Measurements from ENCODE around the gene PGAP2. TPM values are rescaled to one million over a fixed set of nuclear protein-coding genes. Genes with fewer than 3 reads are reported as not detected.

Gene PGAP2
- total RNA-seq, 1 experiment from 2014 or later = 39.5 TPM

- Histone ChIP-seq H3K4me2 (peak overlapping the region; percentile 82), H3K4me3 (peak overlapping the region; percentile 68), H3K9me3 (ENCODE audit: insufficient read depth, low read depth) (no peaks in the 10 kb centered on the region), H3K9me2 (ENCODE audit: insufficient read depth) (no peaks in the 10 kb centered on the region), H3K4me1 (replicated peaks; ENCODE audit: insufficient read depth) (peaks cover 10% of the 10 kb centered on the region), H3K27me3 (ENCODE audit: insufficient read depth, low read depth) (no peaks in the 10 kb centered on the region), H3K36me3 (ENCODE audit: low read depth) (no peaks in the 10 kb centered on the region), H4K20me1 (ENCODE audit: insufficient read depth) (no peaks in the 10 kb centered on the region), H3K79me2 (ENCODE audit: low read depth) (peaks cover 25% of the 10 kb centered on the region), H3F3A (ENCODE audit: insufficient read depth, low read depth) (no peaks in the 10 kb centered on the region; the same call in 1 of the 2 replicates), H2AFZ (peak overlapping the region; percentile 79), H3K27ac (peak overlapping the region; percentile 39)
- intact Hi-C loops (cut with micrococcal nuclease; ENCODE audit: unreplicated experiment) = loop anchor here (1.0 to 2.0 kb wide), 2 partner anchors 25 to 33 kb away; partner anchors contain the start of gene PGAP2
- ChIA-PET POLR2A (ENCODE audit: unreplicated experiment) (interaction anchor here (0.6 kb wide), 3 partner anchors 43 to 254 kb away, joined by 4 to 5 read pairs (median 4); no protein-coding TSS in a partner anchor), CTCF (interaction anchor here (0.8 to 2.1 kb wide), 4 partner anchors 12 to 231 kb away, joined by 3 to 7 read pairs (median 4); partner anchors contain the start of gene STIM1)
- DNase-seq = peak; percentile 64 to 76
- TF ChIP-seq EZH2 (IDR thresholded peaks at IDR 0.05; ENCODE audit: low read depth) = no peak
- TF ChIP-seq, protein P1, sequence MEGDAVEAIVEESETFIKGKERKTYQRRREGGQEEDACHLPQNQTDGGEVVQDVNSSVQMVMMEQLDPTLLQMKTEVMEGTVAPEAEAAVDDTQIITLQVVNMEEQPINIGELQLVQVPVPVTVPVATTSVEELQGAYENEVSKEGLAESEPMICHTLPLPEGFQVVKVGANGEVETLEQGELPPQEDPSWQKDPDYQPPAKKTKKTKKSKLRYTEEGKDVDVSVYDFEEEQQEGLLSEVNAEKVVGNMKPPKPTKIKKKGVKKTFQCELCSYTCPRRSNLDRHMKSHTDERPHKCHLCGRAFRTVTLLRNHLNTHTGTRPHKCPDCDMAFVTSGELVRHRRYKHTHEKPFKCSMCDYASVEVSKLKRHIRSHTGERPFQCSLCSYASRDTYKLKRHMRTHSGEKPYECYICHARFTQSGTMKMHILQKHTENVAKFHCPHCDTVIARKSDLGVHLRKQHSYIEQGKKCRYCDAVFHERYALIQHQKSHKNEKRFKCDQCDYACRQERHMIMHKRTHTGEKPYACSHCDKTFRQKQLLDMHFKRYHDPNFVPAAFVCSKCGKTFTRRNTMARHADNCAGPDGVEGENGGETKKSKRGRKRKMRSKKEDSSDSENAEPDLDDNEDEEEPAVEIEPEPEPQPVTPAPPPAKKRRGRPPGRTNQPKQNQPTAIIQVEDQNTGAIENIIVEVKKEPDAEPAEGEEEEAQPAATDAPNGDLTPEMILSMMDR (conservative IDR thresholded peaks at IDR 0.05) = peak; percentile 70
- TSS peak; percentile 84 for BruUV-seq (replicated peaks)
These were observed 33.3 kb downstream of the PGAP2 start for GRCh38 chr11:3841426-3842350.

DNA sequence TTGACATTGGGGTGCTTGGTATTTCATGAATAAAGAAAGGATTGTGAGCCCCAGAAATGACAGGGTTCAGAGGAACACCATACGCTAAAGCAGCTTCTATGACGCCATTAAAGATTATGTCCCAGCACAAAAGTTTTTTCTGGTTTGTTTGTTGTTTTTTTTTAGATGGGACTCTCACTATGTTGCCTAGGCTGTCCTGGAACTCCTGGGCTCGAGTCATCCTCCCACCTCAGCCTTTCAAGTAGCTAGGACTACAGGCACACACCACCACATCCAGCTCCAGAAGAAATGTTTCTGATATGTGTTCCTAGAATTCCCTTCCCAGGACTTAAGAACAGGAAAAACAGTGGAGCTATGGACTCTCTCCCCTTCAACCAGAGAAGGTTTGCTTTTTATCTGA, 35.0 kb downstream of the PGAP2 start:
- peaks cover 16% of the 10 kb centered on the region for H3K79me2 ChIP-seq (ENCODE audit: low read depth)
- no peaks in the 10 kb centered on the region; the same call in 1 of the 2 replicates for H3F3A ChIP-seq (ENCODE audit: insufficient read depth, low read depth)
- no peak overlapping the region for H3K4me2 ChIP-seq
- CTCF ChIA-PET = interaction anchor here (0.7 kb wide), 1 partner anchor 30 kb away, joined by 3 read pairs; no protein-coding TSS in a partner anchor
- peaks cover 10% of the 10 kb centered on the region for H3K4me1 ChIP-seq (replicated peaks; ENCODE audit: insufficient read depth)
- intact Hi-C loops (cut with micrococcal nuclease; ENCODE audit: unreplicated experiment) = no loop called here
- no peaks in the 10 kb centered on the region for H3K36me3 ChIP-seq (ENCODE audit: low read depth)
- no TSS peak for BruUV-seq (replicated peaks)
- H2AFZ ChIP-seq = no peak overlapping the region
- H3K9me2 ChIP-seq (ENCODE audit: insufficient read depth) = no peaks in the 10 kb centered on the region
- no peak overlapping the region for H3K27ac ChIP-seq
- H3K4me3 ChIP-seq = no peak overlapping the region
- no peaks in the 10 kb centered on the region for H4K20me1 ChIP-seq (ENCODE audit: insufficient read depth)
- H3K27me3 ChIP-seq (ENCODE audit: insufficient read depth, low read depth) = no peaks in the 10 kb centered on the region
- DNase-seq = no peak
- TF ChIP-seq, protein P1 (conservative IDR thresholded peaks at IDR 0.05) = no peak
- TF ChIP-seq EZH2 (IDR thresholded peaks at IDR 0.05; ENCODE audit: low read depth) = no peak
- POLR2A ChIA-PET (ENCODE audit: unreplicated experiment) = no interaction called here
- H3K9me3 ChIP-seq (ENCODE audit: insufficient read depth, low read depth) = no peaks in the 10 kb centered on the region

GRCh38 chr11:3845246-3845645, 36.9 kb downstream of the PGAP2 start:
- ChIA-PET POLR2A (ENCODE audit: unreplicated experiment) (no interaction called here), CTCF (no interaction called here)
- H3K4me2 ChIP-seq = no peak overlapping the region
- H3K79me2 ChIP-seq (ENCODE audit: low read depth) = peaks cover under 1% of the 10 kb centered on the region; the same call in 1 of the 2 replicates
- no peaks in the 10 kb centered on the region for H3K9me3 ChIP-seq (ENCODE audit: insufficient read depth, low read depth)
- no peaks in the 10 kb centered on the region for H3K36me3 ChIP-seq (ENCODE audit: low read depth)
- DNase-seq = no peak
- no peaks in the 10 kb centered on the region for H3K9me2 ChIP-seq (ENCODE audit: insufficient read depth)
- no TSS peak for BruUV-seq (replicated peaks)
- H2AFZ ChIP-seq = no peak overlapping the region
- no peaks in the 10 kb centered on the region for H4K20me1 ChIP-seq (ENCODE audit: insufficient read depth)
- no peak for TF ChIP-seq EZH2 (IDR thresholded peaks at IDR 0.05; ENCODE audit: low read depth)
- H3K27ac ChIP-seq = no peak overlapping the region
- H3K27me3 ChIP-seq (ENCODE audit: insufficient read depth, low read depth) = no peaks in the 10 kb centered on the region
- H3K4me1 ChIP-seq (replicated peaks; ENCODE audit: insufficient read depth) = peaks cover 7% of the 10 kb centered on the region
- no peak overlapping the region for H3K4me3 ChIP-seq
- intact Hi-C loops (cut with micrococcal nuclease; ENCODE audit: unreplicated experiment) = no loop called here
- no peaks in the 10 kb centered on the region; the same call in 1 of the 2 replicates for H3F3A ChIP-seq (ENCODE audit: insufficient read depth, low read depth)

Data from PC-9 (cell line).